ENCODE results near the gene SCAPER.

SCAPER gene

GRCh38 chr15:76327191-76328105, 577.7 kb downstream of the SCAPER start (continued):
- no peak for TF ChIP-seq PATZ1 (tag by site-specific recombination; IDR thresholded peaks at IDR 0.05)
- TF ChIP-seq ZNF707 (tag by site-specific recombination; IDR thresholded peaks at IDR 0.05): no peak
- TF ChIP-seq ZNF555 (tag by site-specific recombination; conservative IDR thresholded peaks at IDR 0.05): no peak
- no peak for TF ChIP-seq TSHZ1 (tag by site-specific recombination; IDR thresholded peaks at IDR 0.05; ENCODE audit: borderline replicate concordance)
- TF ChIP-seq ZNF366 (tag by site-specific recombination; conservative IDR thresholded peaks at IDR 0.05): no peak
- no peak for TF ChIP-seq MZF1 (tag by site-specific recombination; IDR thresholded peaks at IDR 0.05; ENCODE audit: borderline replicate concordance)
- 0 out of 2 replicates have a peak, but pooled peaks have one; percentile 7 for TF ChIP-seq ZNF580 (tag by site-specific recombination; IDR thresholded peaks at IDR 0.05)
- TF ChIP-seq ZNF223 (tag by site-specific recombination; IDR thresholded peaks at IDR 0.05): no peak
- TF ChIP-seq SCRT2 (tag by site-specific recombination; IDR thresholded peaks at IDR 0.05): no peak

GRCh38 chr15:76325704-76326103, 579.4 kb downstream of the SCAPER start:
- Histone ChIP-seq H3K9me3 (ENCODE audit: control insufficient read depth, insufficient read depth, low read depth, low read length) (no peaks in the 10 kb centered on the region), H3K27ac (ENCODE audit: extremely low read depth, low read depth, low read length) (no peak overlapping the region), H3K4me1 (ENCODE audit: control insufficient read depth, insufficient read depth, low read length) (peaks cover 30% of the 10 kb centered on the region), H3K36me3 (ENCODE audit: control insufficient read depth in 2 of 2, insufficient read depth in 1 of 2, low read length in 2 of 2) (no peaks in the 10 kb centered on the region), H3K4me3 (ENCODE audit: low read depth, low read length) (no peak overlapping the region)
- CTCF ChIA-PET: interaction anchor here (0.6 to 1.3 kb wide), 5 partner anchors 11 to 542 kb away, joined by 3 to 5 read pairs (median 3); partner anchors contain the start of gene ISL2
- TF ChIP-seq MZF1 (tag by site-specific recombination; IDR thresholded peaks at IDR 0.05; ENCODE audit: borderline replicate concordance): no peak
- TF ChIP-seq ZNF654 (tag by site-specific recombination; IDR thresholded peaks at IDR 0.05; ENCODE audit: low read depth): no peak
- TF ChIP-seq ZNF521 (tag by site-specific recombination; IDR thresholded peaks at IDR 0.05): no peak
- no peak for TF ChIP-seq SCRT2 (tag by site-specific recombination; IDR thresholded peaks at IDR 0.05)
- no peak for TF ChIP-seq ZNF366 (tag by site-specific recombination; conservative IDR thresholded peaks at IDR 0.05)
- TF ChIP-seq ZNF10 (tag by site-specific recombination; IDR thresholded peaks at IDR 0.05): peak; percentile 100
- TF ChIP-seq ZNF174 (tag by site-specific recombination; IDR thresholded peaks at IDR 0.05): no peak
- no peak for TF ChIP-seq ZNF274 (IDR thresholded peaks at IDR 0.05; ENCODE audit: low read length)
- TF ChIP-seq ZNF274 (tag by site-specific recombination; IDR thresholded peaks at IDR 0.05; ENCODE audit: borderline replicate concordance): no peak
- POLR2A ChIA-PET: interaction anchor here (0.6 to 3.4 kb wide), 2 partner anchors 11 to 198 kb away, joined by 7 to 20 read pairs; partner anchors contain the start of gene ISL2

GRCh38 chr15:76324066-76324465, 581.1 kb downstream of the SCAPER start:
- ChIA-PET CTCF (interaction anchor here (0.6 to 1.2 kb wide), 4 partner anchors 10 to 134 kb away, joined by 3 to 6 read pairs (median 3); partner anchors contain the start of gene ISL2), POLR2A (interaction anchor here (0.8 to 2.8 kb wide), 4 partner anchors 11 to 22 kb away, joined by 3 to 25 read pairs (median 8); partner anchors contain the start of genes ETFA and ISL2)
- TF ChIP-seq EGR2 (tag by site-specific recombination; IDR thresholded peaks at IDR 0.05; ENCODE audit: low read depth) (peak; percentile 32; the same call in 1 of the 2 replicates), ZNF518A (tag by site-specific recombination; conservative IDR thresholded peaks at IDR 0.05; ENCODE audit: low read depth) (no peak)

More at GRCh38 chr15:76324066-76324465, 581.1 kb downstream of the SCAPER start:
- no peak overlapping the region for H3K4me3 ChIP-seq (ENCODE audit: low read depth, low read length)
- H3K27ac ChIP-seq (ENCODE audit: extremely low read depth, low read depth, low read length): no peak overlapping the region
- H3K9me3 ChIP-seq (ENCODE audit: control insufficient read depth, insufficient read depth, low read depth, low read length): no peaks in the 10 kb centered on the region
- H3K36me3 ChIP-seq (ENCODE audit: control insufficient read depth in 2 of 2, insufficient read depth in 1 of 2, low read length in 2 of 2): no peaks in the 10 kb centered on the region
- H3K4me1 ChIP-seq (ENCODE audit: control insufficient read depth, insufficient read depth, low read length): peaks cover 30% of the 10 kb centered on the region

All from HEK293 (cell line).